HG03064 (cell line): Measurements from ENCODE around the gene FAM240A.
"Not testable (repeated sequence)": the region's sequence is repeated elsewhere in the genome, so short reads cannot be mapped to it uniquely, and the experiment has no call there.

ENCODE experiments used
- ATAC-seq: cut with Tn5 transposase; IDR thresholded peaks from one replicate; pipeline ENCODE4 v1.9.1; 2021; ENCODE audit warnings: low read depth; ENCODE audit not compliant: unreplicated experiment

FAM240A gene

DNA sequence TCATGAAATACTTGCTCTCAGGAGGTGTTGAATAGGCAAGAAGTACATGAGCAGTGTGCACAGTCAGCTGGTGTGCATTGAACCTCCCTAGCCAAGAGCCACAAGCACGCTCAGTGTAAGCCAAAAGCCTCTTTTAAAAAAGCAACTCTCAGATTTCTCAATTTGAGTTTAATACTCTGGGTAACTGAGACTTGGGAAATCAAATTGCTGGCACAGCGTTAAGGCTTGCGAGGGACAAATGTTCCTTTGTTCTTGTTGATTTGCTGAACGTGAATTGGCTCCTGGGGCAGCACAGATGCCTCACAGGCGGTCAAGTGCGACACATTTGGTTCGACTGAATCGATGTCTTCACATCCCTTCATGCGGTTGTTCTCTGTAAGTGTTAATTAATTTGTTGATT, at the start of gene FAM240A:
Gene FAM240A, plus strand, starts transcription at position 202 of the 400 bp plus-strand sequence. Its CDS starts 159 bp downstream, at position 361.
- ATAC-seq, result no peak

DNA sequence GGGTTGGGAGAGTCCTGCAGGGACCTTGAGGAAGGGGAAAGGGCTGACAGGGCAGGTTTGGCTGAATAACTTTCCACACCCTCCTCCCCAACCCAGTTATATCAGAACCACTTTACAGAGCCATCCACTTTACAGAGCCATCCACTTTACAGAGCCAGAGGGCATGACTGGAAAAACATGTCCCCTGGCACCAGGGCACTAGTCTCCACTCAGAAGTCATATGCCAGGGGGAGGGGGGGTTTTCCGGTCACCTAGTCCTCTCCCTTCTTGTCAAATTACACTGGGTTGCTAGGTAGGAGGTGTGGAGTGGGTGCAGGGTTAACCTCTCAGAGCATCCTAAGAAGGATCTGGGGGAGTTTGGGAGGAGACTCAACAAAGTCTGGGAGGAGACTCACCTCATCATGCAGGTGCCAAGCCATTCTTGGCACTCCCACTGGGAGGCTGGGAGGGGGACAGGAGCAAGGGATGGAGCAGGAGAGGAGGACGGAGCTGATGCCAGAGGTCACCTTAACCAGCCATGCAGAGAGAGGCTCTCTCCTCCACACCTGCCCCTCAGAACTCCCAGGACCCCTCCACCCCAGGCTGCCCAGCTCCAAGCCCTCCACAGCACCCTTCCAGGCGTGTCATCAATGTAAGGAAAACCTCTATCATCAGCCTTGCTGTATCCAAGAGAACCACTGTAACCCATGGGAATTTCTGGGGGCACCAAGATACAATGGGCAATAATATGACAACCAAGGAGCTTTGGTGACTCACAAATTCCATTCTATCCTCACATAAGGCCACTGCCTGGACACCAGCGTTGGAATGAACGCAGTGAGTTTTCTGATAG, 47.9 kb upstream of the FAM240A start:
- no peak for ATAC-seq

DNA sequence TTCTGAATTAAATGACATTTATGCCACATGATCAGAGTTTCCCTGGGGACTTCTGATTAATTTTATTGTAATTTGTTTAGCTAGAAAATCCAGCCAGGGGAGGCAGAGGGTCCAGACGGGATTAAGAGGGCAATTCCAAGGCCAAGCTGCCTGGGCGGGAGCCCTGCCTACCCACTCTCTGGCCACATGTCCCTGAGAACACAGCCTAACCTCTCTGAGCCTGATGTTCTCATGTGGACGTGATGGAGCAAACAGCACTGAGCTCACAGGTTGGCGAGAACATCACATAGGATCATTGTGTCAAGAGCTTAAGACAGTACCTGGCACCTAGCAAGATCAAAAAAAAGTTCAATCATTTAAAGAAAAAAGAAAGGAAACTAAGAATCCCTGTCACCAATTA, 47.2 kb upstream of the FAM240A start:
- ATAC-seq, result no peak

GRCh38 chr3:46565607-46566039, 46.7 kb upstream of the FAM240A start:
- ATAC-seq, result no peak

GRCh38 chr3:46566040-46566641, 46.2 kb upstream of the FAM240A start, which contains the start of gene LRRC2:
Gene LRRC2, minus strand, starts transcription at chr3:46566302. Its CDS starts 14,711 bp downstream, at chr3:46551591.
- no peak for ATAC-seq

GRCh38 chr3:46571684-46572083, 40.6 kb upstream of the FAM240A start:
- no peak for ATAC-seq

DNA sequence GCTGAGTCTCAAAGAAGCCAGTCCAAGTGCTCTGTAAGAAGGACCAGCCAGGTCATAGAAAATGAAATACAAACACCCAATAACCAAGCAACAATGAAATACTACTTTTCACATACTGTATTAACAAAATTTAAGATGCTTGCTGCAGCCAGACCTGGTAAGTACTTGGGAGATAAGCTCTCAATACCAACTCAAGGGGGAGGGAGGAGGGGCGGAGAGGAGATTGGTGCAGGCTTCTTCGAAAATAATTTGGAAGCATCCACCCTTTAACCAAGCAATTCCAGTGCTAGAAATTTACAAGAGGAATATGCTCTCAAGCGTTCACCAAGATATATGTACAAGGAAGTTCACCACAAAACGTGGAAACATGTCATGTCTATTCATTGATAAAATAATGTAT, 38.6 kb upstream of the FAM240A start:
- ATAC-seq, result no peak

GRCh38 chr3:46574243-46574646, 38.1 kb upstream of the FAM240A start:
- no peak for ATAC-seq

GRCh38 chr3:46574881-46575576, 37.3 kb upstream of the FAM240A start:
- no peak for ATAC-seq

DNA sequence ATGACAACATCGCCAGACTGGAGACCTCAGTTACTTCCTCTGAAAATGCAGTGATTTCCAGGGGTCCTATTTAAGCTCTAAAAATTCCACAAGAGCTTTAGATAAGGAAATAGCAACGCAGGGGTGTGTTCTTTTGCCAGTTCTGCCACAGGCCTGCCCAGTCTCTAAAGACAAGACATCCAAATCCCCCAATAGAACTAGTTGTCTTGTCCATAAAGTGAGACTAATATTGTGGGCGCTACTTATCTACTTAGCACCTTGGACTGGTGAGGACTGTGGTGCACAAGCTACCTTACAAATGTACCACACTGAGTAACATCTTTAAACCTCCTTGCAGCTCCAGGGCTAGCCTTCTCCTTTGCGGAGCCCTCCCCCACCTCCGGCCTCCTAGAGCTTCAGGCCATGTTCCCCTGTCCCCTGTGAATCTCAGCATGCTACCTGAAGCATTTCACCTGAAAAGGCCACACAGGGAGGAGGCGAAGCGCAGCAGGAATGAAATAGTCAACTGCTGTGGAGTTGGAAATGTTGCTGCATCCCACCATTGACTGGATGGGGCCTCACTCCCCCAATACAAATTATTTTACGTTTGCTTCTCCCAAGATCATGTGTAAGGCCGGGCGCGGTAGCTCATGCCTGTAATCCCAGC, 36.6 kb upstream of the FAM240A start:
- ATAC-seq, result no peak

- no peak for ATAC-seq
These were observed 35.9 kb upstream of the FAM240A start for GRCh38 chr3:46576386-46576785.

DNA sequence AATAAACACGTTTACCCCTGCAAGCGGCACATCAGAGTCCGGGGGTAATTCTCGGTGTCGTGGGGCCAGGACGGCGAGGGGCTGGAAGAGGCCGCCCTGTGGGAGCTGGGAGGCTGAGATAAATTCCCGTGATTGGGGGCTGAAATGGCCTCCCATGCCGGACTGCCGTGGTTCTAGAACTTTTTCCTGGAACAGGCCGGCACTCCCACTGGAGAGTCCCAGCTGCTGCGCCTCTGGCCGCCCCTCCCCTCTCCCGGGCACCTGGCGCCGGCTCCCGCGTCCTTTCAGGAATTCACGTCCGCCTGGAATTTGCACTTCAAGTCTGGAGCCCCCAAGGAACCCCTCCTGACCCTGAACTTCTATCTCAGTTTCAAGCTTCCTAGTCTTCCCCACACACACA, 35.4 kb upstream of the FAM240A start:
- no peak for ATAC-seq

DNA sequence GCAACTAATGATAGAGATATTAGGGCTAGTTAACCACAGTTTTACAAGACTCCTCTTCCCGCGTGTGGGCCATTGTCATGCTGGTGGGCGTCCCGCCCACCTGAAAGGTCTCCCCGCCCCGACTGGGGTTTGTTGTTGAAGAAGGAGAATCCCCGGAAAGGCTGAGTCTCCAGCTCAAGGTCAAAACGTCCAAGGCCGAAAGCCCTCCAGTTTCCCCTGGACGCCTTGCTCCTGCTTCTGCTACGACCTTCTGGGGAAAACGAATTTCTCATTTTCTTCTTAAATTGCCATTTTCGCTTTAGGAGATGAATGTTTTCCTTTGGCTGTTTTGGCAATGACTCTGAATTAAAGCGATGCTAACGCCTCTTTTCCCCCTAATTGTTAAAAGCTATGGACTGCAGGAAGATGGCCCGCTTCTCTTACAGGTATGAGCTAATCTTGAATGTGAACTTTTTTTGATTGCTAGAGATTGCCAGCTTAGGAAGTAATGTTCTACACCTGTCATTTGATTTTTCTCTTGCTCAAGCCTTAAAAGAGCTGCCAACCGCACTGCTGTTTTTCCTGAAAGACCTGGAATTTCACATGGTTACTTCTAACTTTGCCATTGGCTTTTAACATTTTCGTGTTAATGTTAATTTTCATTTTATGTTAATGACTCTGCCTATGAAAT, 34.6 kb upstream of the FAM240A start:
- ATAC-seq, result not testable (repeated sequence)

DNA sequence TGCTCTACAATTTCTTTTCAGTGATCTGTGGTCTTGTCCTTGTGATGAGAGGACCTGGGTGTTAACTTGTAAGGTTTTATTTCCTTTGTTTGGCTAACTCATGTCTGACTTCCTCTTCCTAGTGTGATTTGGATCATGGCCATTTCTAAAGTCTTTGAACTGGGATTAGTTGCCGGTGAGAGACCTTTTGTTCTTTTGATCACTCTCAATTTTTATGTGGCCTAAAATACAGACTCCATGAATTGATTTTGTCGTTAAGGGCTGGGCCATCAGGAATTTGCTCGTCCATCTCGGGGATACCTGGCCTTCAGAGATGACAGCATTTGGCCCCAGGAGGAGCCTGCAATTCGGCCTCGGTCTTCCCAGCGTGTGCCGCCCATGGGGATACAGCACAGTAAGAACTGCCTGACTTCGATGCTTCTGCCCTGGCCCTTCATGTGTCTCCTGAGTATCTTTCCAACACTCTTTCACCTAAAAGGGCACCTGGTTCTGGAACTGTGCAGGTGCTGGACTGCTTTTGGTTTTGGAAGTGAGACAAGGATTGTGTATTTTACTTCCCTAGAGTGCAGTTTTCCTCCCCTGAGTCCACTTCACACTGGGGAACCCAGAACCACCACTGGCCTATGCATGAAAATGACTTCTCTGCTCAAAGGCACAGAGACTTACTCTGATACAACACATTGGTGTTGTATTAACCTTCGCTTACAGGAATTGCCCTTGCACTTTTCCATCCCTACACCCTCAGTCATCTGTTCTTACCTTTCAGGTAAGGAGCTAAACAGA, 33.2 kb upstream of the FAM240A start:
- ATAC-seq, result no peak

GRCh38 chr3:46579756-46580286, 32.5 kb upstream of the FAM240A start:
- ATAC-seq, result no peak

DNA sequence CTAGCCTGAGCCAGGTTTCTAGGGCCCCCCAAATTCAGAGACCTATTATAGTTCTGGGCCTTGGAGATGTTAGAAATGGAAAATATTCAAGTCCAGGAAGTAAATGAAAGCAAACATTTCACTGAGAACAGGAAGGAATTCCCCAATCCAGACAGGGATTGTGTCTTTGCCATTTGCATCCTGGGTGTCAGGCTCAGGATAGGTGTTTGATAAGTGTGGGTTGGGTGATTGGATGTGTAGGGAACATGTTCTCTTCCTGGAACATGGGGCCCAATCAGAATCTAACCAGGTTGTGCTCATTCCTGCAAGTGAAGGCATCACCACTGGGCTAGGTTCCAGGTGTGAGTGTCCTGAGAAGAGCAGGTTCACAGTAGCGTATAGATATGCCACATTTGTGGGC, 31.6 kb upstream of the FAM240A start:
- ATAC-seq, result no peak

DNA sequence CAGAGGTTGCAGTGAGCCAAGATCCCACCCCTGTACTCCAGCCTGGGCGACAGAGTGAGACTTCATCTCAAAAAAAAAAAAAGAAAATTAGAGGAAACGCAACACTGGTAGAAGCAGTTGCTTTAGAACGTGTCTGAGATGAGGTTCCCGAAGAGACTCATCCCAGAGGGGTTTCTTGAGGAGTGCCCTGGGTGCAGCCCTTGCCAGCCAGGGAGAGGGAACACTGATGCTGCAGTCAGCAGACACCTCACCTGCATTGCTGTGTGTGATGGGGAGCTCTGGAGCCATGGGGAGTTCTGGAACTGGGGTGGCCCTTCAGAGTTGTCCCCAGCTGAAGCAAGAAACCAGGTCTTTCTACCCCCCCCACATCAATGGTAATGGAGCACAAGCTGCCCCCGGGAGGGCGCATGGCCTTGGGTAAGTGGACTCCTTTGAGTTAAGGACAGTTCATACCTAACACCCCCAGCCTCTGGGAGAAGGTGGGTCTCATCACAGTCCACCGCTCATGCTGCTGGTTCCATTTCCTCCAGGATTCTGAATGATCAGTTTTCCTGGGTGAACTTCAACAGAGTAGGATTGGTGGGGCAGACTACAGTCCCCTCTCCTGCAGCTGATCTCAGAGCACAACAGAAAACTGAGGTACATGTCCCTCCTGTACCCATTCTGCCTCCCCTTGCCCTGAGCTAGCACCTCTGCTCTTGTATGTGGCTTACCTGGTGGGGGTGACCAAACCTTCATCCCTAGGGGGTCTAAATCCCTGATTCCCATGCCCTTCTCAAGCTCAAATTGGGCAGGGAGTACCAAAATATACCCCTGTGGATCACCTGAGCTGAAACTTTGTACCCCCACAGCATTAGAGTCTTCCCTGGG, 27.5 kb upstream of the FAM240A start:
- no peak for ATAC-seq
